ENCODE measurements around the gene MARCHF11.

- TF ChIP-seq POLR2A (IDR thresholded peaks at IDR 0.05; ENCODE audit: low read depth, low read length) (no peak), TAF1 (IDR thresholded peaks at IDR 0.05; ENCODE audit: low read depth, low read length) (no peak), POLR2AphosphoS5 (IDR thresholded peaks at IDR 0.05; ENCODE audit: low read depth, low read length) (no peak), SPI1 (IDR thresholded peaks at IDR 0.05; ENCODE audit: low read depth, low read length) (peak; percentile 53), POU2F2 (IDR thresholded peaks at IDR 0.05; ENCODE audit: low read depth, low read length) (no peak)
These were observed 113.3 kb downstream of the MARCHF11 start for GRCh38 chr5:16066320-16066719.
